COLO668 (cell line): ENCODE measurements around the gene FANCI.
"Not testable (repeated sequence)": the region's sequence is repeated elsewhere in the genome, so short reads cannot be mapped to it uniquely, and the experiment has no call there.

Experiments used
- DNase-seq: peaks from one replicate; lab custom pipeline; 2025; ENCODE audit not compliant: unreplicated experiment; lab: John Stamatoyannopoulos, UW

FANCI gene

DNA sequence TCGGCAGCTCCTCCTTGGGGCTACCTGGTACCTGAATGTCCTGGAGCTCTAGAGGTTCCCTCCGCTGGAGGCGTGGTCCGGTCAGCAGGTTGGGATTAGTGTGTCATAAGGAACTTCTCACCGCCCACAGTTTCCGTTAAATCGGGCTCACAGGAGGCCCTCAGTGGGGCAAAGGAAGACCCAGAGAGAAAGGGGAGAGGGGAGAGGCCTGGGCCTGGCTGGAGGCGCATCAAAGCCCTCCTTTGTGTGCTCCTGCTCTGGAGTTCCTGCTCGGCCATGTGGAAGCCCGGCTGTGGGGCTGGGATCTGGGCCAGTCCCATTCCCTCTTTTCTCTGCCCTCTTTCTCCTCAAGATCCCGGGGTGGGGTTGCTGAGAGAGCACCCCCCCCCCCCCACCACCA lies 22.2 kb upstream of the FANCI start, which contains the start of gene RLBP1:
RLBP1 (minus strand) TSS at position 37 of the 400 bp plus-strand sequence. CDS start 2,604 bp downstream, outside the sequence.
- DNase-seq: no peak

DNA sequence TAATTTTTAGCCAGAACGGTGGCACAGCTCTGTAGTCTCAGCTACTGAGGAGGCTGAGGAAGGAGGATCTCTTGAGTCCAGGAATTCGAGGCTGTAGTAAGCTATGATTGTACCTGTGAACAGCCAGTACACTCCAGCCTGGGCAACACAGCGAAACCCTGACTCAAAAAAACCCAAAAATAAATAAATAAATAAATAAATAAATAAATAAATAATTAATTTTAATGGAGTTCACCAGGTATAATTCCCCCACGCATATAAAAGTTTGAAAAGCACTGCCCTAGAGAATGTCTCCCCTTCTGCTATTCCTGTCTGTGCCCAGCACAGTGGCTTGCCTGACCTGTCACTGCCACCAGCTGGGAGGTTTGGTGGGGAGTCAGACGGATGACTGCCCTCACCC lies 18.2 kb upstream of the FANCI start:
- no peak for DNase-seq

- DNase-seq: no peak
Observed at GRCh38 chr15:89226359-89227221, 17.2 kb upstream of the FANCI start.

DNA sequence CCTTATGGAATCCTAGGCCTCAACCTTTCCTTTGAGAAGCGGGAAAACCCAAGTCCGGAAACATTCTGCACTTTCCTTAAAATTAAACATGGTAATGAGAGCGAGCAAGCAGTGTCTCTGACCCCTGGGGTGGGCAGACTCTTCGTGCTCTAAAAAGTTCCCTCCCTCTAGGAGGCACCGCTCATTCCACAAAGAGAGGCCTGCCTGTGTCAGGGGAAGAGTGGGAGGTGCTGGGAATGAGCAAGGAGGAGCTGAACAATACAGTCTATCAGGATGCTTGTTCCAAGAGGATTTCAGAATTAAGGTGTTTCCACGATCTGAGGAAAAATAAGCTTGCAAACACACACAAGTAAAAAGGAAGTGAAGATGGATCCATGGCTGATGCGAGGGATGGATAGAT lies 16.4 kb upstream of the FANCI start:
- DNase-seq: no peak

- DNase-seq: no peak
Observed at GRCh38 chr15:89230277-89230676, 13.5 kb upstream of the FANCI start.

DNA sequence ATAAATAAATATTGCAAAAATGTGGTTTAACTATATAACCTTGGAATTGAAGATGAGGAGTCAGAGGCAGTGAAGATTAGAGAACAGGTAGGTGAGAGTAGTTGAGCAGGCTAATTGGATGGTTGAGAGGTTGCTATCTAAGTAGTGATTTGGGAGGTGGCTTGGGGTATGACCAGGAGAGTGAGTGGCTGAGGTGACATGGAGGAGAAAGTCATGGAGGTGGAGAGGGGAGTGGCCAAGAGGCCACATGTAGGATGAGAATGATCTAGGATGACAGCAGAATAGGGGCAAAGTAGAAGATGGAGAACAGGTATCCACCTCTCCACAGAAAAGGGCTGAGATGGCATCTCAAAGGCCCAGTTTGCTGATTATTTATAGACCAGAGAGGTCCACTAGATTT lies 11.9 kb upstream of the FANCI start:
- DNase-seq: no peak

DNA sequence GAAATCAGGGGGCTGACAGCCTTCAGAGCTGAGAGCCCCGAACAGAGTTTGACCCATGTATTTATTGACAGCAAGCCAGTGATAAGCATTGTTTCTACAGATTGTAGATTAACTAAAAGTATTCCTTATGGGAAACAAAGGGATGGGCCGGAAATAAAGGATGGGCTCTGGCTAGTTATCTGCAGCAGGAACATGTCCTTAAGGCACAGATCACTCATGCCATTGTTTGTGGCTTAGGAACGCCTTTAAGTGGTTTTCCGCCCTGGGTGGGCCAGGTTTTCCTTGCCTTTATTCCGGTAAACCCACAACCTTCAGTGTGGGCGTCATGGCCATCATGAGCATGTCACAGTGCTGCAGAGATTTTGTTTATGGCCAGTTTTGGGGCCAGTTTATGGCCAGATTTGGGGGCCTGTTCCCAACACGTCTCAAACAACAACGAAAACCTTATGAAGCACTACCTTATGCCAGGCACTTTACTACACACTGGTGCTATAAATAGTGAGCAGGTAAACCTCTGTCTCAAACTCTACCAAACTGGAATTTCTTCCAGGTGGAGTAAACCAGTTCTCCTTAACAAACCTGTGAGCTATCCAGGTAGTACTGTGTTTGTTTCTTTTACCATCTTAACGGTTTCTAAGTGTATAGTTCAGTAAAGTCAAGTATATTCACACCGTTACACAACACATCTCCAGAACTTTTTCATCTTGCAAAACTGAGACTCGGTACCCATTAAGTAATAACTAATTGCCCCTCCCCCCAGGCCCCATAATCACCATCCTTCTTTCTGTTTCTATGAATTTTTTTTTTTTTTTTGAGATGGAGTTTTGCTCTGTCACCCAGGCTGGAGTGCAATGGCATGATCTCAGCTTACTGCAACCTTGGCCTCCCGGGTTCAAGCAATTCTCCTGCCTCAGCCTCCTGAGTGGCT lies 3.6 kb upstream of the FANCI start:
- not testable (repeated sequence) for DNase-seq

DNA sequence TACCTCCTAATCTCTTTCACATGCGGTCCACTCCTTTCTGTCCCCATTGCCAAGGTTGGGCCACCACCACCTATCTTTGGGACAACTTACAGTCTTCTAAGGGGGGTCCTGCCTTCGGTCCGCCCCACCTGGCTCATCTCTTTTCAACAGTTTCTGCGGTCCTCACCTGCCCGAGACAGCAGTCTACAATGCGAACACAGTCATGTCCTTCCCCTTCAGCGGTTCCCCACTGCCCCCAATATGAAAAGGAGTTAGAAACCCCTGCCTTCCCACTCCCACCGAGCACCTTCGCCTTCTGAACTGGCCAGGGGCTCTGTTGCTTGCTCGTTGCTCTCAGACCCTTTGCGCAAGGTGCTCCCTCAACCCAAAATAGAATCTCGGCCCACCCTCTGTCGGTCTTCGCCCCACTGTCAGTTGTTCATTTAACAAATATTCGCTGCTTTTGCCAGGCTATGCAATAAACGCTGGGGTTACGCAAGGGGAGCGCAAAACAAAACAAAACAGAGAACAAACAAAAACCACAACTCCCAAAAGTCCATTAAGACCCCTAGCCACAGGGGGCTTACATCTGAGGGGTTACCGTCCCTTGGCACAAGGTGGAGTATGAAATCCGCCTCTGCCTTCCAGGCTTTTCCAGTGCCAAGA lies 611 bp upstream of the FANCI start:
- no peak for DNase-seq

- DNase-seq: no peak
Observed at GRCh38 chr15:89244574-89244903, 760 bp downstream of the FANCI start.

DNA sequence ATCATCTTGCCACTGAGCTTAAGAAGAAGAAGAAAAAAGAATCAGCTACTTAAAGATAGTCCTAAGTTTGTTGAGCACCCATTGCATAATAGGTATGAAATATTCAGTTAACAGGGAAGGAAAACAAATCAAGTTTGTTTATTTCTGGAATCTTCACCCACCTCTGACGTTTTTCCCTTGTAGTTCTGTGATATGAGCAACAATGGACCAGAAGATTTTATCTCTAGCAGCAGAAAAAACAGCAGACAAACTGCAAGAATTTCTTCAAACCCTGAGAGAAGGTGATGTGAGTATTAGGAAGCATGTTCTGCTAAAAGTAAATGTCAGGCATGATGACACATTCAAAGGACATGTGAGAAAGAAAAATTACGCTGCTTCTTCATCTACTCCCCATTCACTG lies 3.7 kb downstream of the FANCI start:
- no peak for DNase-seq

DNA sequence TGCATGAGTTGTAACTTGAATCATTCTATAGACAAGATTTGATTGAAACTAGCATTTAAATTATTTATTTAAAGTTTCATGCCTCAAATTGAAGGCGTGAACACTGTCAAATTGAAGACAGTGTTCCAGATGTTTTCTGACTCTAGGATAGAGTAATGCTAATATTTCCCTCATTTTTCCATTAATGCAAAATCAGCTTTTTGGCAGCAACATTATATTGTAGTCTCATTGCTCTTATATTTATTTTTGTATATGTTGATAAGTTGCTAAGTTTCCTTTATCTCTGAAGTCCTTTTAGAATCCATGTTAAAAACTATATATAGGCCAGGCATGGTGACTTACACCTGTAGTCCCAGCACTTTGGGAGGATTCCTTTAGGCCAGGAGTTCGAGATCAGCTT lies 4.8 kb downstream of the FANCI start:
- no peak for DNase-seq

- DNase-seq: not testable (repeated sequence)
Observed at GRCh38 chr15:89250142-89250541, 6.4 kb downstream of the FANCI start.

DNA sequence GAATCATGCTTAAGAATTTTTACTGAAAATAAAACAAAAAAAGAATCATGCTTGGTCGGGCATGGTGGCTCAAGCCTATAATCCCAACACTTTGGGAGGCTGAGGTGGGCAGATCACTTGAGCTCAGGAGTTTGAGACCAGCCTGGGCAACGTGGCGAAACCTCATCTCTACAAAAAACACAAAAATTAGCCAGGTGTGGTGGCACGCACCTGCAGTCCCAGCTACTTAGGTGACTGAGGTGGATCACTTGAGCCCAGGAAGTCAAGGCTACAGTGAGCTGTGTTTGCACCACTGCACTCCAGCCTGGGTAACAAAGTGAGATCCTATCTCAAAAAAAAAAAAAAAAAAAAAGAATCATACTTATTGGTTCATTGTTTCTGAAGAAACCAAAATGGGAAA lies 33.5 kb downstream of the FANCI start:
- DNase-seq: not testable (repeated sequence)

DNA sequence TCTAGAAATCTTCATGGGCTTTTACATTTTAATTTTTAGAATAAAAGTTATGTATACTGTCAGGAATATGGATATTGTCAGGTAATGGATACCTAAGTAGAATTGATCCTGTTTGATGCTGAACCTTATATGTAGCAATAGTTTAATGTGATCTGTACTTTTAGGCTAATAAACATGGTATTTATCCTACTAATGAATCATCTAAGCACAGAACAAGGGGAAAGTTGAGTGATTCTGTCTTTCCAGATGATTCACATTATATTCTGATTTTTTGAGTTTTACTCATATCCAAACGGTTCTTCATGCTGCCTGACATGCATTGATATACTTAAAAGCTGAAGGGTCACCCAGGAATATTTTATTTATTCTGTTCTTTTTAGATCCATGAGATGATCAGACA lies 34.5 kb downstream of the FANCI start:
- DNase-seq: no peak

DNA sequence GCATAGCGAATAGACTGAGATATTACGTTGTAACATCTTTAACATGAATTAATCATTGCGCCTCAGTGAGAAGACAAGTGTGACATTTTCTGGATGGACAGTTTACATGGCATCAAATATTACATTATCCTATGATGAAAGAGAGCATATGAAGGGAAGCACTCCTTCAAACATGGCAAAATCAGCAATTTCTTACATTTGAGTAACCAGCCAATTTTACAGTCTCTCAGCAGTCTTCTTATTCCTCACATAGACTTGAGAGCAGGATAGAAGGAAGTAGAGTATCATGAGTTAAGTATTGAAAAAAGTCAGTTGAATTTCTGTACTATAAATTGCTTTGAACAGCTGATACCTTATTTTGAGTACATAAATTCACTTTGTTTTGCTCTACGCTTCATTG lies 38.9 kb downstream of the FANCI start:
- DNase-seq: no peak

GRCh38 chr15:89283201-89283600 lies 39.4 kb downstream of the FANCI start:
- no peak for DNase-seq

- no peak for DNase-seq
Observed at GRCh38 chr15:89291934-89292438, 48.2 kb downstream of the FANCI start.

DNA sequence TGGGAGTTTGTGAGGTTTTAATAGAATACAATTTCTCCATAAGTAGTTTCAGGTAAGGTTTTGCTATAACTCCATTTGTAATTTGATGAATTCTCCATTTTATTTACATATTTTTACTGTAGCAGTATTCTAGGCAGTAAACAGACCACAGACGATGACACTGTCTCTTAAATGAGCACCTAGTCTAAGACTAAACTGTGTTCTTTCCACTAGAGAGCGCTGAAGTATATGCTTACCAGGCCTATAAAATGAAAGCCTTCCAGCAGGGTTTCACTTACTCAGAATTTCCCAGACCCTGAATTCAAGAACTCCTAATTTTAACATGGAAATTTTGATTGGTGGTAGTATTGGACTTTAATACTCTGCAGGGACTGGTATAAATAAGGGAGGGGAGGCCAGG lies 49.2 kb downstream of the FANCI start:
- DNase-seq: no peak

DNA sequence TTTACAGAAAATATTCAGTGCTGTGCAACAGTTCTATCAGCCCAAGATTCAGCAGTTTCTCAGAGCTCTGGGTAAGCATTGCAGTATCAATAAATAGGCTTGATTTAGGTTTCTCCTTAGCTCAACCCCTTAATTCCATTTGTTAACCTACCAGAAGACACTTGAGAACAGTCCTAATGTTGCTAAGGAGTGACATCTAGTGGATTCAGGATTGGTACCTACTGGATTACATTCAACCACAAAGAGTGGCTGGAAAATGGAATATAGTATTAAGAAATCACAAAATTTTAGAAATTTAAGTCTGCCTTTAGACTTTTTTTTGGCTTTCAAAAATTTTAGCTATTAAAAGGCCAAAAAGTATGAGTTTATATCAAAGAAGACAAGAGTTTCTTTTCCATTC lies 56.1 kb downstream of the FANCI start:
- DNase-seq: no peak

DNA sequence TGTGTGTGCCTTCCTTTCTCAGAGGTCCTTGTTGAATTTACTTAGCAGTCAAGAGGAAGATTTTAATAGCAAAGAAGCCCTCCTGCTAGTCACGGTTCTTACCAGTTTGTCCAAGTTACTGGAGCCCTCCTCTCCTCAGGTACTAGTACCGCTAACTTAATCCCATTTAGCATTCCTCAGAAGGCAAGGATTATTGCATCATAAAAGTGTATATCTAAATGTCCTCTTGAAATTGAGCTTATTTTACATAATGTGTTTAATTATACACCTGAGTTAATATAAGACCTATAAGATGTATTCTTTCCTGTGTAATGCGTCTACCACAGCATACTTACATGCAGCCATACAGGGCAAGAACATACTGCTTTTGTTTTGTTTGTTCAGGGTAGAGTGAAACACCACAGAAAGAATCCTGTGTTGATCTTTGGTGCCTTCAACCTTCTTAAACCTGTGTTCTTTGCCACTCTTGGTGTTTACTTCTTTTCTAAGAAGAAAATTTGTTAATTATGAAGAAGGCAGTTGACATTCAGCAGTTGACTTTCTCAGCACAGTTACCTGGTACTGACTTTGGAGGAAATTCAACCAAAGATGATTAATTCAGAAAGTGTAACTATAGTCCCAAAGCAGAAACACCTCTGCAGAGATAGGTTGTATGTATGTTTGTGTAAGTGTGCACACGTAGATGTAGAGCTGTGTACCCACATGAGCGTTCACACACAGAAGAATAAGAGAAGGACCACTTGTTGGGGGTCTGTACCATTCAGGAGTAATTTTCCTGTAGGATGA lies 57.7 kb downstream of the FANCI start:
- no peak for DNase-seq

DNA sequence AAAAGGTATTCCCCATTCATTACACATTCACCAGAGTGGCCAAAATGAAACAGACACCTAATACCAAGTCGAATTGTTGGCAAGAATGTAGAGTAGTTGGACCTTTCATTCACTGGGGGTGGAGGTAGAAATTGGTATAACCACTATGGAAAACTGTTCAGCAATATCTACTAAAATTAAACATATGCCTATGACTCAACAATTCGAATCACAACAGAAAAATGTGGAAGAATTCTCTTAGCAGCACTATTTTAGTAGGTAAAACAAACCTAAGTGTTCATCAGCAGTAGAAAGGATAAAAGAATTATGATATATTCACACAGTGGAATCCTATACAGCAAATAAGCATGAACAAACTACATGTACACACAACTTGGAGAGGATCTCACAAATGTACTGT lies 60.2 kb downstream of the FANCI start:
- DNase-seq: no peak
